Lung (tissue), 12 donors: ENCODE measurements around the gene DDX39A. TPM values are rescaled to one million over a fixed set of nuclear protein-coding genes. Genes with fewer than 3 reads are reported as not detected.

Source experiments
- ATAC-seq: fragments of 200-7000 bp; cut with Tn5 transposase; one replicate; pipeline ENCODE4 v1.9.1; 2020; ENCODE audit warnings: moderate number of reproducible peaks; ENCODE audit not compliant: insufficient read depth, low FRiP score
- DNase-seq, 3 donors: peaks; one replicate each; pipeline ENCODE4 v3.0.0-alpha.2; 2013 to 2017
- H3K27ac ChIP-seq, 2 donors: one replicate each; pipeline ENCODE4 v1.5.1; 2013; ENCODE audit warnings: mild to moderate bottlenecking in 2 of 2, moderate library complexity in 2 of 2, control low read depth in 1 of 2, inconsistent platforms in 1 of 2, low read depth in 1 of 2, low read length in 1 of 2
- H3K27me3 ChIP-seq, 3 donors: one replicate each; pipeline ENCODE4 v1.5.1; 2013; ENCODE audit warnings: low read length in 2 of 3; ENCODE audit not compliant: control insufficient read depth in 3 of 3, insufficient read depth in 3 of 3
- H3K36me3 ChIP-seq, 4 donors: one replicate each; pipeline ENCODE4 v1.5.1; 2013; ENCODE audit warnings: low read length in 4 of 4, mild to moderate bottlenecking in 1 of 4, moderate library complexity in 1 of 4; ENCODE audit not compliant: control insufficient read depth in 4 of 4, insufficient read depth in 4 of 4
- H3K4me1 ChIP-seq, 5 donors: one replicate each; pipeline ENCODE4 v1.5.1; 2013; ENCODE audit warnings: low read length in 5 of 5, mild to moderate bottlenecking in 2 of 5, moderate library complexity in 1 of 5; ENCODE audit not compliant: control insufficient read depth in 5 of 5, insufficient read depth in 5 of 5
- H3K4me3 ChIP-seq: one replicate; pipeline ENCODE4 v1.5.1; 2013; ENCODE audit warnings: mild to moderate bottlenecking, control low read depth, moderate library complexity
- H3K9ac ChIP-seq, 2 donors: one replicate each; pipeline ENCODE4 v1.5.1; 2013; ENCODE audit warnings: low read length in 2 of 2, control low read depth in 1 of 2; ENCODE audit not compliant: insufficient read depth in 1 of 2
- H3K9me3 ChIP-seq, 4 donors: one replicate each; pipeline ENCODE4 v1.5.1; 2013; ENCODE audit warnings: low read length in 3 of 4, mild to moderate bottlenecking in 1 of 4, moderate library complexity in 1 of 4; ENCODE audit not compliant: control insufficient read depth in 4 of 4, insufficient read depth in 3 of 4
- CTCF ChIP-seq: IDR thresholded peaks from 2 replicates; pipeline ENCODE4 v1.5.1; 2012; ENCODE audit warnings: mild to moderate bottlenecking; ENCODE audit errors: control extremely low read depth, extremely low read depth
- WGBS, 2 donors: extraction: QIAGEN DNeasy Blood & Tissue Kit; methylation state at CpG; one replicate each; pipeline ENCODE4 v1.1.7; 2013; 5-methylcytosine and 5-hydroxymethylcytosine counted together
- polyA plus RNA-seq, 2 donors: library from polyadenylated mRNA; stranded (reverse); fragments of 200-250 nt; gene quantifications; one replicate each; pipeline ENCODE4 v1.2.1, GENCODE V29; 2013
- total RNA-seq, 2 donors: library from RNA; depleted of rRNA in 1 of 2; stranded (reverse); fragments of >200 nt in 1 of 2; gene quantifications; one replicate each; pipeline ENCODE4 v1.2.1, GENCODE V29; 2014 to 2021
- donor health status: control.
- donor health status: control.
- donor health status: Bipolar disorder and iron deficiency.
- donor health status: healthy.
- donor health status: DM: yes; HTN: yes; CAD: no.

The DDX39A gene
- total and polyA plus RNA-seq, 4 donors, result 46.2 to 156 (median 97.7) TPM

GRCh38 chr19:14408491-14409145, 10.5 kb downstream of the DDX39A start:
- Histone ChIP-seq H3K27ac (no peak overlapping the region), H3K4me3 (no peak overlapping the region), H3K9me3 (no peaks in the 10 kb centered on the region), H3K36me3 (peaks cover 24 to 84% (median 34%) of the 10 kb centered on the region in 4 donors), H3K9ac (no peak overlapping the region), H3K27me3 (no peaks in the 10 kb centered on the region), H3K4me1 (peaks cover 0 to 9% (median 4%) of the 10 kb centered on the region in 5 donors)
- WGBS, 2 donors, result 79 to 84% methylated on average over 20 of the region's 20 CpGs
- ATAC-seq, result no peak
- no peak for DNase-seq
- TF ChIP-seq CTCF, result no peak

- no peak for ATAC-seq
- H3K36me3 ChIP-seq, result peaks cover 24 to 79% (median 33%) of the 10 kb centered on the region in 4 donors
- 80 to 82% methylated on average over 20 of the region's 20 CpGs for WGBS, 2 donors
- no peak overlapping the region for H3K27ac ChIP-seq
- peaks cover 0 to 8% (median 0%) of the 10 kb centered on the region in 5 donors for H3K4me1 ChIP-seq
- no peak for TF ChIP-seq CTCF
- H3K4me3 ChIP-seq, result no peak overlapping the region
- no peak overlapping the region for H3K9ac ChIP-seq
- no peaks in the 10 kb centered on the region for H3K9me3 ChIP-seq
- H3K27me3 ChIP-seq, result no peaks in the 10 kb centered on the region
- no peak for DNase-seq
These were observed 11.3 kb downstream of the DDX39A start for GRCh38 chr19:14407605-14408484.

- peaks cover 0 to 2% (median 0%) of the 10 kb centered on the region in 4 donors for H3K9me3 ChIP-seq
- 90 to 92% methylated on average over 24 to 27 of the region's 27 CpGs for WGBS, 2 donors
- no peak overlapping the region for H3K4me3 ChIP-seq
- H3K27ac ChIP-seq, result peak overlapping the region in 1 of 2 donors; percentile 9
- peaks cover 20 to 76% (median 30%) of the 10 kb centered on the region in 4 donors for H3K36me3 ChIP-seq
- DNase-seq (no peak), ATAC-seq (no peak)
- H3K4me1 ChIP-seq, result peaks cover 0 to 8% (median 0%) of the 10 kb centered on the region in 5 donors
- no peaks in the 10 kb centered on the region for H3K27me3 ChIP-seq
- peak overlapping the region in 1 of 2 donors; percentile 36 for H3K9ac ChIP-seq
- TF ChIP-seq CTCF, result no peak
These were observed 12.3 kb downstream of the DDX39A start for GRCh38 chr19:14406645-14407401.
